ENCODE results near the gene RAB10.

GRCh38 chr2:26008851-26009566 is 24.9 kb upstream of the RAB10 start:
- TF ChIP-seq CTCF (IDR thresholded peaks at IDR 0.05) (no peak), POLR2A (IDR thresholded peaks at IDR 0.05) (no peak)
